COLO668 (cell line): ENCODE data around the gene DIRAS1.

Experiments used
- DNase-seq: peaks from one replicate; lab custom pipeline; 2025; ENCODE audit not compliant: unreplicated experiment; lab: John Stamatoyannopoulos, UW

The DIRAS1 gene

GRCh38 chr19:2720777-2721569 lies at the start of gene DIRAS1:
DIRAS1 (minus strand) TSS chr19:2721372; CDS start chr19:2717806, 3,566 bp downstream.
- no peak for DNase-seq

- DNase-seq = no peak
Observed at GRCh38 chr19:2770055-2771013, 49.2 kb upstream of the DIRAS1 start.

- no peak for DNase-seq
Observed at GRCh38 chr19:2769218-2769617, 48.0 kb upstream of the DIRAS1 start.

GRCh38 chr19:2768365-2769132 lies 47.4 kb upstream of the DIRAS1 start:
- DNase-seq = no peak

GRCh38 chr19:2767688-2768087 lies 46.5 kb upstream of the DIRAS1 start:
- no peak for DNase-seq

GRCh38 chr19:2766594-2767372 lies 45.6 kb upstream of the DIRAS1 start:
- DNase-seq = no peak

GRCh38 chr19:2765376-2765775 lies 44.2 kb upstream of the DIRAS1 start:
- DNase-seq = no peak

GRCh38 chr19:2764945-2765344 lies 43.8 kb upstream of the DIRAS1 start:
- DNase-seq = no peak

GRCh38 chr19:2763687-2764086 lies 42.5 kb upstream of the DIRAS1 start:
- no peak for DNase-seq

GRCh38 chr19:2762783-2763496 lies 41.8 kb upstream of the DIRAS1 start:
- DNase-seq = no peak

GRCh38 chr19:2761876-2762782 lies 41.0 kb upstream of the DIRAS1 start:
- DNase-seq = no peak

GRCh38 chr19:2761309-2761677 lies 40.1 kb upstream of the DIRAS1 start:
- no peak for DNase-seq

- DNase-seq = no peak
Observed at GRCh38 chr19:2759965-2760364, 38.8 kb upstream of the DIRAS1 start.

- DNase-seq = no peak
Observed at GRCh38 chr19:2759362-2759761, 38.2 kb upstream of the DIRAS1 start.

GRCh38 chr19:2758601-2759313 lies 37.6 kb upstream of the DIRAS1 start:
- DNase-seq = no peak

GRCh38 chr19:2756921-2757881 lies 36.0 kb upstream of the DIRAS1 start:
- no peak for DNase-seq

GRCh38 chr19:2756477-2756876 lies 35.3 kb upstream of the DIRAS1 start:
- DNase-seq = no peak
